GM12891 (cell line): Measurements from ENCODE around the gene LCE4A.

Experiments
- DNase-seq: peaks from one replicate; pipeline ENCODE4 v3.0.0; 2011; ENCODE audit warnings: low spot score; ENCODE audit not compliant: insufficient read length
- FAIRE-seq: peaks from 2 replicates; lab custom pipeline; 2011; peaks lifted over from hg19 to GRCh38; lab: Jason Lieb, UNC
- PAX5 ChIP-seq: IDR thresholded peaks from 2 replicates; pipeline ENCODE4 v1.6.1; 2011; ENCODE audit warnings: low read length, moderate library complexity, mild to moderate bottlenecking; ENCODE audit not compliant: insufficient read depth, severe bottlenecking
- POLR2A ChIP-seq: IDR thresholded peaks from 2 replicates; pipeline ENCODE4 v1.6.1; 2011; ENCODE audit warnings: low read depth, low read length, control low read depth
- POLR2AphosphoS5 ChIP-seq: IDR thresholded peaks from 2 replicates; pipeline ENCODE4 v1.6.1; 2011; ENCODE audit warnings: low read depth, low read length, control low read depth
- POU2F2 ChIP-seq: IDR thresholded peaks from 2 replicates; pipeline ENCODE4 v1.6.1; 2011; ENCODE audit warnings: low read depth, mild to moderate bottlenecking, control low read depth, low read length, moderate library complexity
- SPI1 ChIP-seq: IDR thresholded peaks from 2 replicates; pipeline ENCODE4 v1.6.1; 2011; ENCODE audit warnings: low read depth, low read length, control low read depth
- TAF1 ChIP-seq: IDR thresholded peaks from 2 replicates; pipeline ENCODE4 v1.6.1; 2011; ENCODE audit warnings: low read depth, low read length, control low read depth

LCE4A gene

DNA sequence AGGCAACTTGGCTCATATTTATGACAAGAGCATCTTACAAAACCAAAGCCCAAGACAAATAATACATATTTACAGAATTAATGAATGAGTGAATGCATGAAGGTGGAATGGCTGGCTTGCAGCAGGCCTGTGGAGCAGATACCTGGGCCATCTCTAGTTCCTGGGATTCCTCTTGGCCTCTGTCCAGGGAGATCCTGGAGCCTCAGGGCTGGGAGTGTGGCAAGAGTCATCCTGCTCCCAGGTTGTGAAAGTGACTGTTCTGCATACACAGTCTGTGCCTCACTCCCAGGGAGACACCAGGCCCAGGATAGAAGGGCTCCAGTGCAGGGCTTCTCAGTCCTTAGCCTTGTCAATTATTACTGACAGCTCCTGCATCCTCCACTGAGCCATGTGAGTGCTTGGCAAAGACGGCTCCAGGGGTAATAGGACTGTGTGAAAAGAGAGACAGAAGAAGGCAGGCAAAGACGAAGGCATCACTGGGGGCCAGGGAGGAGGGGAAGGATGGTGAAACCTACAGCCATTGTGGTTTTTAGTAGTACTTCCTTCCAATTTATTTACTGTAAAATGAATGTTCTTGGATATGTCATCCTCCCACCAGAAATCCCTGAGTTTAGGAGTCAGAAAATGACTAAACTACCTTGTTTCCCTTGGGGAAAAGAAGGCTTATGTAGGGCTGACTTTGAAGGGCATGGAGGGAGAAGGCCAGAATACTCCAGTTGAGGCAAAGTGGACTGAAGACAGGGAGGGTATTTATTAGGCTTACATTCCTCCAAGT is 35.6 kb downstream of the LCE4A start:
- FAIRE-seq (no peak), DNase-seq (no peak)
- TF ChIP-seq POU2F2 = no peak
- TF ChIP-seq POLR2AphosphoS5 = no peak
- TF ChIP-seq POLR2A = no peak
- TF ChIP-seq SPI1 = no peak
- TF ChIP-seq TAF1 = no peak
- no peak for TF ChIP-seq PAX5

DNA sequence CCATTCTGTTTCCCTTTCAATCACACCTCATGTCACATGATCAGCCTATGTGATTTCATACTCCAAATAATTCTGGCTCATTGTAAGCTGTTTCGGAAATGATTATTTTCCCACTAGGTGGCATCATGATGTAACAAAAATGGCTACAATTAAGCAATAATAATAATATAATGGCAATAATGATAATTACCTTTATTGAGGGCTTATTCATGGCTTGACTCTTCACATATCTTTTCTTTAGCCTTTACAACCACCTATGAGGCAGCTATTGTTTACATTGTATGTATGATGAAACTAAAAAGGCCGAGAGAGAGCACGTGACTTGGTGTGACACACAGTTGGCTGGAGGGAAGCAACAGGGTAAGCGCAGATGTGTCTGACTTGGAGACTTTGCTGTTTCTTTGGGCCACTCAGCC is 37.3 kb downstream of the LCE4A start:
- no peak for TF ChIP-seq PAX5
- no peak for TF ChIP-seq POLR2AphosphoS5
- no peak for TF ChIP-seq POU2F2
- TF ChIP-seq SPI1 = no peak
- TF ChIP-seq POLR2A = no peak
- TF ChIP-seq TAF1 = no peak
- DNase-seq (no peak), FAIRE-seq (no peak)

DNA sequence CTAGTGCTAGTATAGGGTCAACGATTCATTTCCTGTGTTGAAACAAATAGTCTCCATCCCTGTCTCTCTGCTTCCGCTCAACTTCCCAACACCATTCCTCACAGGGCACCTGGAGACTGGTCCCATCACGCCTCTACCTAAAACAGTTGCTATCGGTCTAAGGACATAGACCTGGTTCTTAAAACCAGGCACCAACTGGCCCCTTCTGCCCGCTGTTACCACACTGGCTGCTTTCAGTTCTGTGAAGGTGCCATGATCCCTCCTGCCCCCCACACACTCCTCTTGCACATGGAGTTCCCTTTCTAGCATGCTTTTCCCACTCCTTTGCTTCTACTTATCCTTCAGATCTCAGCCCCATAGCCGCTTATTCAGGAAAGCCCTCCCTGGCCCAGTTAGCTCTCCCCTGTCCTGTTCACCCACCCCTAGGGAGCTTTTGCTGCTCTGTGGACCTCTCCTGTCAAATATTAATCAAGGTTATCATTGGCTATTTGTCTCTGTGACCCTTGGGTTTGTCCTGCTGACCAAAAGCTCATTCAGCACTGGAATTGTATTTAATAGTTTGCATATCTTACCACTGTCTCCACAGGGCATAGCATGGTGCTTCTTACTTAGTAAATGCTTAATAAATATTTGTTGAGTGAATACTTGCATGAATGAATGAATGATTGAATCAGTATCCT is 37.9 kb downstream of the LCE4A start:
- TF ChIP-seq TAF1 (no peak), POU2F2 (no peak), POLR2A (no peak)
- no peak for FAIRE-seq
- no peak for DNase-seq

DNA sequence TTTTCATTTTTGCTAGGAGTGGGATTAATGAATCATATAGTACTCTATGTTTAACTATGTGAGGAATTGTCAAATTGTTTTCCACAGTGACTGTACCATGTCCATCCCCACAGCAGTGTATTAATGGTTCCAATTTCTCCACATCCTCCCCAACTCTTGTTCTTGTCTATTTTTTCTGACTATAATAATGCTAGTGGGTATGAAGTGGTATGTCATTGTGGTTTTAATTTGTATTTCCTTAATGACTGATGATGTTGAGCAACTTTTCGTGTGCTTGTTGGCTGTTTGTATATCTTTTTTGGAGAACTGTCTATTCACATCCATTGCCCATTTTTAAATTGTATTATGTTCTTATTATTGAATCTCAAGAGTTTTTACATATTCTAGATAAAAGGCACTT is 39.9 kb downstream of the LCE4A start:
- no peak for DNase-seq
- TF ChIP-seq POLR2AphosphoS5 = no peak
- no peak for TF ChIP-seq SPI1
- TF ChIP-seq POU2F2 = no peak
- no peak for TF ChIP-seq PAX5
- TF ChIP-seq POLR2A = no peak
- no peak for TF ChIP-seq TAF1
- no peak for FAIRE-seq

DNA sequence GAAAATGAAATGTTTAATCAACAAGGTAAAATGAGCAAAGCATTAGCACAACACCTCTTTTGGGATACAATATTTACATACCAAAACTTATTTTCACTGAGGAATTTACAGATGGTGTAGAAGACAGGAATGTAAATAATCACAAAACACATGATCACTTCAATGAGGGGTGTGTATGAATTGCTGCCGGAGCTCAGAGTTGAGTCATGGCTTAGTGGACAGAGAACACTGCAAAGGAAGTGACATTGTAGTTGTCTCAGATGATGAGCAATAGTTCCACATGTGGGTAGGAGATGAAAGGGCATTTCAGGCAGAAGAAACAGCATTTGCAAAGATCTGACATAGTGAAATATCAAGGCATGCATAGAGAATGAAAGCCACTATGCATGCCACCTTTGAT is 44.3 kb downstream of the LCE4A start:
- DNase-seq (no peak), FAIRE-seq (no peak)
- TF ChIP-seq POLR2AphosphoS5 (no peak), POLR2A (no peak), TAF1 (no peak), POU2F2 (no peak), PAX5 (no peak), SPI1 (no peak)

DNA sequence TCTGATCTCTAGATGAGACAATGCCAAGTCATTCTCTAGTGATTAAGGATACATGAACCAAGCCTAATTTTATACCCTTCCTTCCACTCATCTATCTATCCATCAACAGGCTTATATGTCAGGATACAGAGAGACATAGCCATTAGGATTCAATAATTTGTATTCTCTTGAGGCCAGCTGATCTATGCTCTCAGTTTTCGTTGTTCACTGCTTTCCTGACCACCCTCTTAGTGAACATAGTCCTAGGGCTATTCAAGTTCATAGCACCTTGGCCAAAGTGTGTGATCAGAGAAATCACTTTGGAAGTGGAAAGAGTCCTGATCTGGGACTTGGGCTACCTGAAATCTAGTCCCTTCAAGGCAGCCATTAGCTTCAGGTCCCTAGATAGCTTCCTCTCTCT is 45.6 kb downstream of the LCE4A start:
- no peak for TF ChIP-seq SPI1
- no peak for TF ChIP-seq POU2F2
- no peak for TF ChIP-seq POLR2AphosphoS5
- no peak for TF ChIP-seq PAX5
- TF ChIP-seq POLR2A = no peak
- no peak for TF ChIP-seq TAF1

DNA sequence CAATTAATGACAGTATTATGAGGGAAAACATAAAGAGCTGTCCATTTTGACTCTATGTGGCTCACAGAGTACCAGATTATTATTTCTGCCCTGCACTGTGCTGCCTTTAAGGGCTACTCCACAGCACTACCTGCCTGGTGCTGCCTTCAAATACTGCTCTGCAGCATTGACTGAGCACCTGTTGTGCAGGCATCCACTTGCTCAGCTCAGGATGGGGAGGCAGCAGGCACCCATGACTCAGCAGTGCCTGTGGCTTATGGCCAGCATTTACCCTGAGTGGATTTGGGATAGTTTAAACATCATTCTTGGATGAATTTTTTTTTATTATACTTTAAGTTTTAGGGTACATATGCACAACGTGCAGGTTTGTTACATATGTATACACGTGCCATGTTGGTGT is 48.9 kb downstream of the LCE4A start:
- FAIRE-seq (no peak), DNase-seq (no peak)
- TF ChIP-seq SPI1 (no peak), POLR2AphosphoS5 (no peak), TAF1 (no peak), POU2F2 (no peak), POLR2A (no peak), PAX5 (no peak)

More for the DNA sequence above, 45.6 kb downstream of the LCE4A start:
- DNase-seq (no peak), FAIRE-seq (no peak)

DNA sequence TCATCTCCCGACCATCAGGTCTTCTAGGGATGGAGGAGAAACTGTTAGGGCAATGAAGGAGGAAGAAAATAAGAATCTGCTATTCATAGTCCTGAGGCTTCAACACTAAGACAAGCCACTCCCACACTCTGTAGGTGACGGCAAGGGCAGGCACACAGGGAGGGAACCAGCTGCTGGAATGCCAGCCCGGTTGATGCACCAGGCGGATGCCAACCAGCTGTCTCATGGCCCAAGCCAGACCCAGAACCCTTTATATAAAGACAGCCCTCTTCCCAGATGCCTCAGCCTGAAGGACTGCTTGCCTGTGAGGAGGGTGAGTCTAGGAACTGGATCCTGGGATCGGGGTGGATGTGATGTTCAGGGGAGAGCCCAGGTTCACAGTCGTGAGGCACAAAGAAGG is 49.8 kb downstream of the LCE4A start, which contains the start of gene KPRP:
Gene KPRP (plus strand): TSS at position 279 of the 400 bp plus-strand sequence. CDS start 1,564 bp downstream, outside the sequence.
- TF ChIP-seq PAX5 (no peak), POLR2A (no peak), POU2F2 (no peak), SPI1 (no peak), POLR2AphosphoS5 (no peak), TAF1 (no peak)
- FAIRE-seq (no peak), DNase-seq (no peak)

DNA sequence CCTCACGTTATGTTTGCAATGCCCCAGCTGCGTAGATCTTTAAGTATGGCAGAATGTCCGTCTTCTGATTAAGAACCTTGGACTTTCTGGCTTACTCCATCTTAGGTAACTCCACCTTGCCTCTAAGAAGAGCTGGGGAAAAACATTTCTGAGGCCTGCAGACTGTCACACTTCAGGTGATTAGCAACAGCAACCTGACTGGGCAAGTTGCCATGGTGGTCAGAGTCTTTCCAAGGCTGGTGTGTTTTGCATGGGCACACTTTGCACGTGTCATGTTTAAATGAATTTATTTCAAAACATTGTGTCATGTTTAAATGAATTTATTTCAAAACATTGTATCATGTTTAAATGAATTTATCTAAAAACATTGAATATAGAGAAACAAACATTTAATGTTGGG is 50.7 kb downstream of the LCE4A start:
- TF ChIP-seq POU2F2 (no peak), POLR2A (no peak), TAF1 (no peak), SPI1 (no peak), PAX5 (no peak), POLR2AphosphoS5 (no peak)
- FAIRE-seq (no peak), DNase-seq (no peak)
